GM19099 (cell line): ENCODE data around the gene ZNF43.

Experiments used
- POLR2A ChIP-seq: IDR thresholded peaks from 3 replicates; pipeline ENCODE4 v1.6.1; 2011; ENCODE audit warnings: low read depth; ENCODE audit not compliant: insufficient read length; ENCODE audit errors: extremely low read depth

Gene ZNF43

GRCh38 chr19:21835810-21836444 is at the start of gene ZNF43:
Gene ZNF43 (minus strand): TSS chr19:21836182. CDS start chr19:21836038, 144 bp downstream.
- TF ChIP-seq POLR2A: peak; percentile 91

DNA sequence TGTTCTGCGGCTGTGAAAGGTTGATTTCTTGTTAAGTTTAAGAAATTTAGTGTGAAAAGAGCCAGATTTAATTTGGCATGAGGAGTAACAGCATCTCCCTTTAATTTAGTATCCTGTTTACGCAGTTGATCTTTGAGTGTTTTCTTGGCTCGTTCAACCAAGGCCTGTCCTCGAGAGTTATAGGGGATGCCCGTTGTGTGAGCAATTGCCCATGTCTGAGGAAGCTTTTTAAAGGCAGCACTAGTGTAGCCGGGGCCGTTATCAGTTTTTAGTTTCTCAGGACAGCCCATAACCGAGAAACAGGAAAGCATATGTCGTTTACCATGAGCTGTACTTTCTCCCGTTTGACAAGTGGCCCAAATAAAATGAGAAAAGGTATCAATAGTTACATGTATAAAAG is 47.5 kb upstream of the ZNF43 start:
- TF ChIP-seq POLR2A: no peak

DNA sequence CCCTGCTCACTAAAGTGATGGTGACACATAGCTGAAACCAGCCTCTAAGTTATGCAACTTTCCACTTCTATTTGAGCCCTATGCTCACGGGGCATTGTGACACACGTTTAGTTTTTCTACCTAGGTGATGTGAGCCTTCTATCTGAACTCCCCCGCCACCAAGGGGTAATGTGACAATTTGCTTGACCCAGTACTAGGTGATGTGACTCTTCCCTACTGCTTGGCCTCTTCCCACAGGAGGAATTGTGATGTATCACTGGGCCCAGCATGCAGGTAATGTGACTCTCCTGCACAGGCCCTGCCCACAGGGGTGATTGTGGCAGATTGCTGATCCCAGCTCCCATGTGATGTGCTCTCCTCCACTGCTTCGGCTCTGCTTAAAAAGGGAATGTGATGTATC is 42.7 kb upstream of the ZNF43 start:
- TF ChIP-seq POLR2A: no peak

- TF ChIP-seq POLR2A: no peak
Observed at GRCh38 chr19:21877976-21878375, 42.0 kb upstream of the ZNF43 start.

GRCh38 chr19:21856773-21857514 is 21.0 kb upstream of the ZNF43 start:
- TF ChIP-seq POLR2A: no peak

GRCh38 chr19:21851596-21852345 is 15.8 kb upstream of the ZNF43 start:
- peak; percentile 58 for TF ChIP-seq POLR2A

- TF ChIP-seq POLR2A: no peak
Observed at GRCh38 chr19:21850656-21851255, 14.8 kb upstream of the ZNF43 start.

GRCh38 chr19:21848706-21849105 is 12.7 kb upstream of the ZNF43 start:
- no peak for TF ChIP-seq POLR2A

DNA sequence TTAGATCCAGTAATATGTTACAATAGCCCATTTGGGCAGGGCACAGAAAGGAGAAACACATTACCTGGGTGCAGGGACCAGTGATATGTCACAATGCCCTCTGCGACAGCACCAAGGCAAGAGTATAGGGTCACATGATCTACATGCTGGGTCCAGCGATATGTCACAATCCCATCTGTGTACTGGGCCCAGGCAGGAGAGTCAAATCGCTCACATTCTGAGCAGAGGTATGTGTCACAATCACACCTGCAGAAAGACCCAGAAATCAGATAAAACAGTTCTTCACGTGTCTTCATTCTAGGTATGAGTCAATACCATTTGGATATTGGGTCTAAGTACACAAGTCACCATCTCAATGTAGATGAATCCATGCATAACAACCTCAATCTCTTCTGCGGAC is 7.1 kb upstream of the ZNF43 start:
- no peak for TF ChIP-seq POLR2A

GRCh38 chr19:21841488-21842097 is 5.6 kb upstream of the ZNF43 start:
- no peak for TF ChIP-seq POLR2A

GRCh38 chr19:21841081-21841480 is 5.1 kb upstream of the ZNF43 start:
- no peak for TF ChIP-seq POLR2A

DNA sequence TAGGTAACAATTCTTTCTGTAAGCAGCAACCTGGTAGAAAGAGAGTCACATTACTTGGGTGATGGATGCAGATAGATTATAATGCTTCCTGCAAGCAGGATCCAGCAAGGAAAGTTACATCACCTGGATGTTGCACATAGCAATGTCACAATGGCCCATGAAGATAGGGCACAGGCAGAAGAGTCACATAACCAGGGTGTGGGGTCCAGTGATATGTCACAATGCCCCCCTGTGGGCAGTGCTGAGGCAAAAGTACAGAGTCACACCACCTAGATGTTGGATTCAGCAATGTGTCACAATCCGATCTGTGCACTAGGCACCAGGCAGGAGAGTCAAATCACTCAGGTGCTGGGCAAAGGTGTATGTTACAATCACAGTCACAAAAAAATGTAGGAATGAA is 4.0 kb upstream of the ZNF43 start:
- no peak for TF ChIP-seq POLR2A

GRCh38 chr19:21838646-21839045 is 2.7 kb upstream of the ZNF43 start:
- TF ChIP-seq POLR2A: no peak

DNA sequence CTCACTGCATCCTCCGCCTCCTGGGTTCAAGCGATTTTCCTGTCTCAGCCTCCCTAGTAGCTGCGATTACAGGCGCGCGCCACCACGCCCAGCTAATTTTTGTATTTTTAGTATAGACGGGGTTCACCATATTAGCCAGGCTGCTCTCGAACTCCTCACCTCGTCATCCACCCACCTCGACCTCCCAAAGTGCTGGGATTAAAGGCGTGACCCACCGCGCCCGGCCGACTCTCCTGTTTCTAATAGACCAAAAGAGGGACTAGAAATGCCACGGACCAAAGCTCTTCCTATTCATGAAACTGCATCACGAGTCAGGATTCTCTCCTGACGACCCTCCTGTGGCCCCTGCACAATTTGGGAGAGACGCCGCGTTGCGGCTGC is 563 bp downstream of the ZNF43 start:
- TF ChIP-seq POLR2A: no peak

GRCh38 chr19:21833733-21834132 is 2.2 kb downstream of the ZNF43 start:
- no peak for TF ChIP-seq POLR2A
